GM21737 (cell line): Measurements from ENCODE around the gene HECW1.
"Not testable (repeated sequence)": the region's sequence is repeated elsewhere in the genome, so short reads cannot be mapped to it uniquely, and the experiment has no call there.

Experiments
- ATAC-seq: cut with Tn5 transposase; IDR thresholded peaks from one replicate; pipeline ENCODE4 v1.9.1; 2021; ENCODE audit warnings: mild to moderate bottlenecking, moderate library complexity; ENCODE audit not compliant: unreplicated experiment

The HECW1 gene

GRCh38 chr7:43460733-43461348 lies 348.4 kb downstream of the HECW1 start:
- no peak for ATAC-seq

GRCh38 chr7:43461349-43462024 lies 349.0 kb downstream of the HECW1 start:
- ATAC-seq = no peak

- no peak for ATAC-seq
Observed at GRCh38 chr7:43462836-43463235, 350.4 kb downstream of the HECW1 start.

GRCh38 chr7:43463401-43463980 lies 351.0 kb downstream of the HECW1 start:
- ATAC-seq = no peak

- no peak for ATAC-seq
Observed at GRCh38 chr7:43465581-43466554, 353.4 kb downstream of the HECW1 start.

- no peak for ATAC-seq
Observed at GRCh38 chr7:43467406-43467805, 355.0 kb downstream of the HECW1 start.

GRCh38 chr7:43467846-43468245 lies 355.4 kb downstream of the HECW1 start:
- no peak for ATAC-seq

- ATAC-seq = no peak
Observed at GRCh38 chr7:43469051-43469450, 356.6 kb downstream of the HECW1 start.

GRCh38 chr7:43470110-43470509 lies 357.7 kb downstream of the HECW1 start:
- no peak for ATAC-seq

- no peak for ATAC-seq
Observed at GRCh38 chr7:43475983-43476382, 363.5 kb downstream of the HECW1 start.

GRCh38 chr7:43476896-43477295 lies 364.4 kb downstream of the HECW1 start:
- ATAC-seq = no peak

GRCh38 chr7:43479042-43479441 lies 366.6 kb downstream of the HECW1 start:
- no peak for ATAC-seq

GRCh38 chr7:43479543-43479942 lies 367.1 kb downstream of the HECW1 start:
- ATAC-seq = no peak

GRCh38 chr7:43480581-43480980 lies 368.1 kb downstream of the HECW1 start:
- no peak for ATAC-seq

- ATAC-seq = no peak
Observed at GRCh38 chr7:43481902-43482678, 369.6 kb downstream of the HECW1 start.

GRCh38 chr7:43482679-43483252 lies 370.3 kb downstream of the HECW1 start:
- ATAC-seq = no peak

GRCh38 chr7:43484678-43485395 lies 372.4 kb downstream of the HECW1 start:
- no peak for ATAC-seq

- no peak for ATAC-seq
Observed at GRCh38 chr7:43485580-43485979, 373.1 kb downstream of the HECW1 start.

- ATAC-seq = not testable (repeated sequence)
Observed at GRCh38 chr7:43486008-43486407, 373.6 kb downstream of the HECW1 start.
